ENCODE results near the gene SP5.
A peak's percentile ranks its signal among the peaks of the same experiment; 100 is the strongest.

SP5 gene

GRCh38 chr2:170679607-170680079 is 35.5 kb upstream of the SP5 start:
- DNase-seq (ENCODE audit: low spot score), result no peak
- in situ Hi-C loops (cut with MboI; ENCODE audit: low pct_unique_long_range_greater_than_20kb, low sequenced_read_pairs, unreplicated experiment), result no loop called here
- no peak for TF ChIP-seq CTCF (IDR thresholded peaks at IDR 0.05; ENCODE audit: extremely low read depth, insufficient read depth, missing control alignments)

- peak; percentile 42 for DNase-seq (ENCODE audit: low spot score)
- TF ChIP-seq CTCF (IDR thresholded peaks at IDR 0.05; ENCODE audit: extremely low read depth, insufficient read depth, missing control alignments), result no peak
- in situ Hi-C loops (cut with MboI; ENCODE audit: low pct_unique_long_range_greater_than_20kb, low sequenced_read_pairs, unreplicated experiment), result no loop called here
Observed at GRCh38 chr2:170680172-170680941, 34.8 kb upstream of the SP5 start.

GRCh38 chr2:170681311-170681710 is 33.8 kb upstream of the SP5 start:
- in situ Hi-C loops (cut with MboI; ENCODE audit: low pct_unique_long_range_greater_than_20kb, low sequenced_read_pairs, unreplicated experiment), result no loop called here
- no peak for TF ChIP-seq CTCF (IDR thresholded peaks at IDR 0.05; ENCODE audit: extremely low read depth, insufficient read depth, missing control alignments)
- DNase-seq (ENCODE audit: low spot score), result no peak

GRCh38 chr2:170685591-170685990 is 29.5 kb upstream of the SP5 start:
- TF ChIP-seq CTCF (IDR thresholded peaks at IDR 0.05; ENCODE audit: extremely low read depth, insufficient read depth, missing control alignments), result no peak
- no peak for DNase-seq (ENCODE audit: low spot score)
- in situ Hi-C loops (cut with MboI; ENCODE audit: low pct_unique_long_range_greater_than_20kb, low sequenced_read_pairs, unreplicated experiment), result no loop called here

GRCh38 chr2:170689481-170689880 is 25.7 kb upstream of the SP5 start:
- in situ Hi-C loops (cut with MboI; ENCODE audit: low pct_unique_long_range_greater_than_20kb, low sequenced_read_pairs, unreplicated experiment), result no loop called here
- DNase-seq (ENCODE audit: low spot score), result no peak
- no peak for TF ChIP-seq CTCF (IDR thresholded peaks at IDR 0.05; ENCODE audit: extremely low read depth, insufficient read depth, missing control alignments)

GRCh38 chr2:170690640-170691039 is 24.5 kb upstream of the SP5 start:
- no peak for TF ChIP-seq CTCF (IDR thresholded peaks at IDR 0.05; ENCODE audit: extremely low read depth, insufficient read depth, missing control alignments)
- no peak for DNase-seq (ENCODE audit: low spot score)
- in situ Hi-C loops (cut with MboI; ENCODE audit: low pct_unique_long_range_greater_than_20kb, low sequenced_read_pairs, unreplicated experiment), result no loop called here
